ENCODE measurements around the gene CAPN10.

Gene CAPN10

DNA sequence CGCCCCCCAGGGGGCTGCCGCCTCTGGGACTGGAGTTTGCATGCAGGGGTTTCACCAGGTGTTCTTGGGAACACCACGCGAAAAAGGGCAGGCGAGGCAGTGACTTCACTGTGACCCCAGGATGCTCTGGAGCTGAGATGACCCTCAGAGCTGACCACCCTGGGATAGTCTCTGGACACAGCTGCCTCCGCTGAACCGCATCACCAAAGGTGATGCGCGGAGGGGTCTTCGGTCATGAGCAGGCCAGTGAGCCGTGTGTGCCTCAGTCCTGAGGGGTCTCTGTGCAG, 56.2 kb downstream of the CAPN10 start:
- DNase-seq: no peak

DNA sequence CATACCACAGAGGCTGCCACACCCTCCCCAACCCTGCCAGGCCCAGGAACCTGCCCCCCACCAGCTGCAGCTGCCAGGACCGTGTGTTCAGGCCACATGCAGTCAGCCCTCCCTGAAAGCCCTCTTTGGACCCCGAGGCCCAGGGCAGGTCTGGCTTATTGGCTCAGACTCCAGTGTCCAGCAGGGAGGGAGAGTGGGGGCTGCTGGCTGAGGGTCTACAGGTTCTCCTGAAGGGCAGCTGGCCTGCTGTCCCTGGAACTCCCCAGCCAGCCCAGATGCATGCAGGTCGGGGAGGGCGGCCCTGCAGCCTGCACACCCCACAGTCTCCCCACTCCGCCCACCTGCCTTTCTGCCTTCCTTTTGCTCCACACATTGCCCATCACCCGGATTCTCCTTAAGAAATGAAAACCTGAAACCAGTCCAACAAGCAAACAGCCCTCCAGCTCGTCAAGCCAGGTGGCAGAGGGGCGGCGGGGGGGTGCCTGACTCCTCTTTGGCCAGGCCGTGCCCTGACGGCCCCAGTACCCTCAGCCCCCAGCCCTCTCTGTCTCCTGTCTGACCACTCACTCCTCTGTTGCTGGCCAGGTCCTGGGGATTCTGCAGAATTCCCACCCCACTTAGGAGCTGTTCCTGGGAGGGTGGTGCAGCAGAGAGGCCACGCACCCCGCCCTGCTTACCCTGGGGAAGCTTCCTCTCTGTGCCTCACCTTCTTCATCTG, 56.7 kb downstream of the CAPN10 start:
- no peak for DNase-seq

GRCh38 chr2:240643811-240644150, 57.2 kb downstream of the CAPN10 start:
- no peak for DNase-seq

DNA sequence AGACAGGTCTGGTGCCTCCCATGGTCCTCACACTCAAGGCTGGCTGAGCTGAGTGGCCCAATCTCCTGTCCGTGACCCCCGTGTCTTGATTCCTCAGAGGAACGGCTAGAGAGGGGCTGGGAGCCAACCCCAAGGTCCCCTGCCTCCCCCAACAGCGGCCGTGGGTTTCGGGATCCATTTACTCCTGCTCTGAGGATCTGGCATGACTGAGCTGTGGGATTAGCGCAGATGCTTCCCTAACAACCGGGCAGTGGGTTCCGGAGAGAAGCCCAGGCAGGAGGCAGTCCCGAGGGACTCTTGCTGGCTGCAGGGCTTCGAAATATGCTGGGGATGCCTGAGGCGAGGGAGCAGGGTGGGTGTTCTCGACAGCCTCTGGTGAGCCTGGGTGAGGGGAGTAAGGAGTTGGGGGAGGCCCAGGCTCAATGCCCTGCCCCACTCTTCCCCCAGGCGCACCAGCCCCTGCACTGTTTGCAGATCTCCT, 57.7 kb downstream of the CAPN10 start:
- no peak for DNase-seq

DNA sequence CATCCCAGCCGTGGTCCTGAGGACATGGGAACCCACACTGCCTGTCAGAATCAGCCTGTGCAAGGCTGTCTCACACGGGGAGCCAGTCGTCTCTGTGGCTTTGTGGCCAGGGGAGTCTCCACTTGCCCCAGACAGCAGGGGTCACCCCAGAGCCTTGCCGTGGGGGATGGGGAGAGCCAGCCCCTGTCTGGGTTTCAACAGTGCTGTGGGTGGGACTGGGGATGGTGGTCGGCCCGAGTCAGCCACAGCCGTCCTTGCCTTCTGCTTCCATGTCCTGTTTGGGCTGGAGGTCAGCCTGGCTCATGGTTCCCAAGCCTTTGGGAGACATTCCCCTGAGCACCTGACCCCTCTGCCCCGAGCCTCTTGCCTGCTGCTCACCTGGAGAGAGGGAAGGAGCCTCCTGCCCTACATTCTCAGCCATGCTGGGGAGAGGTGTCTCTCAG, 58.3 kb downstream of the CAPN10 start:
- DNase-seq: no peak

- DNase-seq: no peak
These were observed 58.8 kb downstream of the CAPN10 start for GRCh38 chr2:240645346-240645745.

DNA sequence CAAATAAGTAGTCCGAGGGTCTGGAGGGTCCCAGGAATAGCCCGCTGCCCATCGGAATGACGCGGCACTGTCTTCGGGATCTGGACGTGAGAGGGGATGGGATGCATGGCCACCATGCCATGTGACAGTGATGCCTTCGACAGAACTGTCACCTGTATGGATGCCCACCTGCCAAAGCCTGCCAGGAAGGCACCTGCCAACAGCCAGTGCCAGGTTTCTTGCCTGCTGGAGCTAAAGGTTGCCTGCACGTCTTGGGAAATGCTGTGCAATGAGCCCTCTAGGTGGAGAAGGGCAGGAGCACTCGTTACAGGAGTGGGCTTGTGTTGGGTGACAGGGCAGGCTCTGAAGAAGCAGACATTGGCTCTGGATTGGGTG, 59.3 kb downstream of the CAPN10 start:
- DNase-seq: no peak

- DNase-seq: no peak
These were observed 59.8 kb downstream of the CAPN10 start for GRCh38 chr2:240646176-240646899.

- no peak for DNase-seq
These were observed 60.5 kb downstream of the CAPN10 start for GRCh38 chr2:240646900-240647502.

DNA sequence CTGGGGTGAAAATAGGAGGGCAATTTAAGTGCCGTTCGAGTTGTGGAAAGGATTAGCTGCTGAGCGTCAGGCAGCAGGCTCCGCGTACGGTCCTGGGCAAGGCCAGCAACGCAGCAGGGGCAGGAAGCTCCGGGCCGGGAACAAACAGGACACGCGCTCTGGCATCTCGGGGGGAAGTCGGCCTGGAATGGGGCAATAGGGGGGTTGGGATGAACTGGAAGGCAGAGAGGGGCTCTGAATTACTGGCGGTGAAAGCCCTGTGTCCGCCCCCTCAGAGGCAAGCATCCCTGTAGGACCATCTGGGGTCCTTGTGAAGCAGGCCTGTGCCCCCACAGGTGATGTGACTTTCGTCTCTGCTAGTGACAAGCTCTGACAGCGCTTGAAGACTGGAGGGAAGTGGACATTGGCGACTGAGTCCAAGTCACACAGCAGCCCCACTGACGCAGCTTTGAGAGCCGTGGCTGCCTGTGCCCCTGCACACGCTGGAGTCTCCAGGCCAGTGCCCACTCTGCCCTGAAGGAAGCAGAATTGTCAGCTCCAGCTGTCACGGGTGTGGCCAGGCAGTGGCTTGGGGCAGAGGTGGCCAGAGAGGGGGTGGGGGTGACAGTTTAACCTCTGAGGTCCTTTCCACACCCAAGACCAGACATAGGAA, 61.1 kb downstream of the CAPN10 start:
- no peak for DNase-seq

GRCh38 chr2:240648155-240648649, 61.7 kb downstream of the CAPN10 start:
- no peak for DNase-seq

All from NCI-H2029 (cell line).